Stimulated activated naive B cell treated with anti-CD40 and anti-IgM and Interleukin-4, amounts not matched to agents 10 μg/mL and 1 μg/mL and 100 μg/mL, for 72 hours (primary cell): ENCODE data around the gene NFATC2.
A peak's percentile ranks its signal among the peaks of the same experiment; 100 is the strongest.

Experiments
- ATAC-seq, 2 donors: fragments of 150-1000 bp; cut with Tn5 transposase; replicated peaks; 2 replicates each; pipeline ENCODE4 v1.10.0; 2021; ENCODE audit warnings: moderate library complexity in 1 of 2
- DNase-seq: peaks from one replicate; pipeline ENCODE4 v3.0.0; 2021
- H3K27ac Mint-ChIP-seq: one replicate; pipeline ENCODE4 v1.8.0; 2022; ENCODE audit warnings: mild to moderate bottlenecking, mixed read lengths
- H3K27me3 Mint-ChIP-seq, 2 donors: one replicate each; pipeline ENCODE4 v1.8.0; 2022; ENCODE audit warnings: mixed read lengths in 2 of 2
- H3K36me3 Mint-ChIP-seq, 2 donors: one replicate each; pipeline ENCODE4 v1.8.0; 2022; ENCODE audit warnings: mixed read lengths in 2 of 2, mild to moderate bottlenecking in 1 of 2
- H3K4me1 Mint-ChIP-seq, 2 donors: one replicate each; pipeline ENCODE4 v1.8.0; 2022; ENCODE audit warnings: mixed read lengths in 2 of 2, mild to moderate bottlenecking in 1 of 2
- H3K4me3 Mint-ChIP-seq, 2 donors: one replicate each; pipeline ENCODE4 v1.8.0; 2022; ENCODE audit warnings: mild to moderate bottlenecking in 2 of 2, mixed read lengths in 2 of 2, moderate library complexity in 1 of 2
- H3K9me3 Mint-ChIP-seq, 2 donors: one replicate each; pipeline ENCODE4 v1.8.0; 2022; ENCODE audit warnings: mixed read lengths in 2 of 2, mild to moderate bottlenecking in 1 of 2

Gene NFATC2

GRCh38 chr20:51562332-51563173 lies 20.0 kb upstream of the NFATC2 start:
- H3K4me3 Mint-ChIP-seq: peak overlapping the region; percentile 72 to 76
- H3K9me3 Mint-ChIP-seq: no peaks in the 10 kb centered on the region
- no peak for DNase-seq
- no peak overlapping the region for H3K27ac Mint-ChIP-seq
- peaks cover 18 to 36% of the 10 kb centered on the region in 2 donors for H3K4me1 Mint-ChIP-seq
- H3K36me3 Mint-ChIP-seq: peaks cover 0 to 1% of the 10 kb centered on the region in 2 donors
- peaks cover 57 to 58% of the 10 kb centered on the region in 2 donors for H3K27me3 Mint-ChIP-seq
- ATAC-seq: peak; percentile 48 to 60

DNA sequence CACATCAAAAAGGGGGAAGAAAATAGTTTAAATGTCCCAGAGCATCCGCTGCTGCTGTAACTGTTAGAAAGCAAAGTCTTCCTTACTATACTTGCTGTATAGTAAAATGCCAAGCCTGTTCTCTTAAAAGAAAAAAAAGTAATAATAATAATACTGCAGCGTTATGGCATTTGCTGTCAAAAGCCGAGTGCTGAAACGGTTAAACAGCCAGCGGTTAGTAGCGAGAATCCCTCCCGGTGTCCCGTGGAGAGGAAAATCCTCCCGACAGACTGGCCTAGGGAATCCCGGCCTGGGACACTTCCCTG lies 19.5 kb upstream of the NFATC2 start:
- DNase-seq: no peak
- H3K36me3 Mint-ChIP-seq: peaks cover 0 to 1% of the 10 kb centered on the region in 2 donors
- H3K27me3 Mint-ChIP-seq: peaks cover 57 to 64% of the 10 kb centered on the region in 2 donors
- H3K27ac Mint-ChIP-seq: no peak overlapping the region
- no peaks in the 10 kb centered on the region for H3K9me3 Mint-ChIP-seq
- peak overlapping the region; percentile 75 to 76 for H3K4me3 Mint-ChIP-seq
- ATAC-seq: peak; percentile 8 to 10
- H3K4me1 Mint-ChIP-seq: peaks cover 18 to 36% of the 10 kb centered on the region in 2 donors

DNA sequence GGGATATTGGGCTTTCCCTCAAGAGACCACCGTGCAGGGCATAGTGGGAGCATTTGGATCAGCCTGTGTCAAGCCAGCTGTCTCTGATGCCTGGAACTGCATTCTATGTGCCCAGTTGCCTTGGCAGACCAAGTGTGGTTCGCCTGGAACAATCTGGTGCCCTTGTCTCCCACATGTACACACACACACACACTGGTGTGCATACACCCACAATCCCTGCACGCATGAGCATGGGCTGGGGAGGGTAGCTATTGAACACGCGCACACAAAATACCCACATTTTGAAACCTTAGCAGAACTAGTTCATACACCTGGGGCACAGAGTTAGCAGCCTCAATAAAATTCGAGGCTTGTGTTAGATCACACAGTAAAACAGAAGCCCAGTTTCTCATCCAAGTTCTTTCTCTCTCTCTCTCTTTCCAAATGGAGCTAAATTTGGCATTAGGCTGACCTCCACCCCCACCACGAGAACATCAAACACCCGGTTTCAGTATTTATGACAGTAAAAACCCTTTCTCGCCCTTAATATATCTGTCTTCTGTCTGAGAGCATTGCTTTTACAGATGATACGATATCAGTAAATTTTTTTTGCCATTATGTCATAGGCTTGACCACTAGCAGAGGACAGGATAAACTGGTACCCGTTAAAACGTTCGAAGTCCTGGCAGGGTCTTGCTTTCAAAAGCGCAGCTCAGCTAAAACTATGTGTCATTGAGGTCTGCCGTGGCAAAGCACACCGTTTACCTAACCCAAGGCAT lies 18.2 kb upstream of the NFATC2 start:
- peak overlapping the region; percentile 31 for H3K27ac Mint-ChIP-seq
- DNase-seq: no peak
- peaks cover 16 to 31% of the 10 kb centered on the region in 2 donors for H3K4me1 Mint-ChIP-seq
- peaks cover 52 to 72% of the 10 kb centered on the region in 2 donors for H3K27me3 Mint-ChIP-seq
- no peak for ATAC-seq
- peaks cover 0 to 1% of the 10 kb centered on the region in 2 donors for H3K36me3 Mint-ChIP-seq
- H3K9me3 Mint-ChIP-seq: no peaks in the 10 kb centered on the region
- peak overlapping the region; percentile 45 to 59 for H3K4me3 Mint-ChIP-seq

GRCh38 chr20:51560042-51560441 lies 17.5 kb upstream of the NFATC2 start:
- Mint-ChIP-seq H3K4me1 (peaks cover 16 to 26% of the 10 kb centered on the region in 2 donors), H3K36me3 (peaks cover 0 to 1% of the 10 kb centered on the region in 2 donors), H3K27ac (no peak overlapping the region), H3K4me3 (no peak overlapping the region), H3K27me3 (peaks cover 57 to 76% of the 10 kb centered on the region in 2 donors), H3K9me3 (no peaks in the 10 kb centered on the region)
- DNase-seq: no peak
- ATAC-seq: no peak

- H3K9me3 Mint-ChIP-seq: no peaks in the 10 kb centered on the region
- H3K4me1 Mint-ChIP-seq: peaks cover 2 to 11% of the 10 kb centered on the region in 2 donors
- no peak overlapping the region for H3K27ac Mint-ChIP-seq
- H3K36me3 Mint-ChIP-seq: no peaks in the 10 kb centered on the region
- peak; percentile 59 to 73 for ATAC-seq
- H3K4me3 Mint-ChIP-seq: no peak overlapping the region
- peaks cover 31 to 40% of the 10 kb centered on the region in 2 donors for H3K27me3 Mint-ChIP-seq
- no peak for DNase-seq
Observed at GRCh38 chr20:51554538-51555165, 12.1 kb upstream of the NFATC2 start.

DNA sequence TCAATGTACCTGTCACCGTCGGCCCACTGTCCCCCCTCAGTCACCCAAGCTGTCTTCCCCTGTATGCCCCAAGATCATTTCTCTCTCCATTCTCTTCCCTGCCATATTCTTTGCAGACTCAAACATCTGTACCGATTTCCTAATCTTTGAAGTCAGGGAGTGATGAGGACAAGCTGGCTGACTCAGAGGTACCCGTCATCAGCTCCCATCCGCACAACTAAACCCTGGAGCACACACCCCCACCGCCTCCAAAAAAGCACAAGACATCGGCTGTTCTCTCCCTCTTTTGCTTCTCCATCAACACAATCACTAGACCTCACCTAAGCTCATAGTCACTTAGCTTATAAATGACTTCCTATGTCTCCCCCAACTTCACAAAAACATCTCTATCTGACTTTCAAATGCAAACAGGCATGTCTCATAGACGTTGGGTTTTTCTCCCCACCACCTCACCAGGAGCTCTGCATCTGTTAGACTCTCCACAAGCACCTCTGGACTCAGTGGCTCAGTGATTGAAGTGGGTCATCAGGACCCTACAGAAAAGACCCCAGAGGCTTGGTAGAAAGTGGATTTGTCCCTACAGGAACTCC lies 11.5 kb upstream of the NFATC2 start:
- no peak for DNase-seq
- ATAC-seq: peak; percentile 25 to 41
- H3K4me1 Mint-ChIP-seq: peaks cover 2 to 11% of the 10 kb centered on the region in 2 donors
- no peaks in the 10 kb centered on the region for H3K36me3 Mint-ChIP-seq
- peaks cover 26 to 34% of the 10 kb centered on the region in 2 donors for H3K27me3 Mint-ChIP-seq
- peak overlapping the region; percentile 37 for H3K27ac Mint-ChIP-seq
- H3K4me3 Mint-ChIP-seq: no peak overlapping the region
- H3K9me3 Mint-ChIP-seq: no peaks in the 10 kb centered on the region

DNA sequence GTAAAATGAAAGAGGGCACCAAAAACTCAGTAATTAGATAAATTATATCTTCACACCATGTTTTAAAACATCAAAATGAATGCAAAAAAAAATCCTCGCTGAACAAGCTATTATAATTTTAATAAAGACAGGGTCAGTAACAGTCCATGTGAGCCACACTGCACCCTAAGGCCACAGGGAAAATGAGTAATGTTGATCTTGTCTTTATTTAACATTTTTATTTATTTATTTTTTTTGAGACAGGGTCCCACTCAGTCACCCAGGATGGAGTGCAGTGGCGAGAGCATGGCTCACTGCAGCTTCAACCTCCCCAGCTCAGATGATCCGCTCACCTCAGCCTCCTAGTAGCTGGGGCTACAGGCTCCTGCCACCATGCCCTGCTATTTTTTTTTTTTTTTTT lies 8.7 kb upstream of the NFATC2 start:
- no peaks in the 10 kb centered on the region for H3K9me3 Mint-ChIP-seq
- DNase-seq (no peak), ATAC-seq (no peak)
- no peak overlapping the region for H3K27ac Mint-ChIP-seq
- H3K27me3 Mint-ChIP-seq: peaks cover 26 to 32% of the 10 kb centered on the region in 2 donors
- peaks cover 2 to 11% of the 10 kb centered on the region in 2 donors for H3K4me1 Mint-ChIP-seq
- no peaks in the 10 kb centered on the region for H3K36me3 Mint-ChIP-seq
- H3K4me3 Mint-ChIP-seq: no peak overlapping the region

- Mint-ChIP-seq H3K4me1 (peaks cover 4 to 7% of the 10 kb centered on the region in 2 donors), H3K27ac (no peak overlapping the region), H3K27me3 (peaks cover 20 to 25% of the 10 kb centered on the region in 2 donors), H3K4me3 (no peak overlapping the region), H3K9me3 (peaks cover 0 to 2% of the 10 kb centered on the region in 2 donors), H3K36me3 (no peaks in the 10 kb centered on the region)
- no peak for DNase-seq
- ATAC-seq: no peak
Observed at GRCh38 chr20:51549474-51549873, 7.0 kb upstream of the NFATC2 start.

DNA sequence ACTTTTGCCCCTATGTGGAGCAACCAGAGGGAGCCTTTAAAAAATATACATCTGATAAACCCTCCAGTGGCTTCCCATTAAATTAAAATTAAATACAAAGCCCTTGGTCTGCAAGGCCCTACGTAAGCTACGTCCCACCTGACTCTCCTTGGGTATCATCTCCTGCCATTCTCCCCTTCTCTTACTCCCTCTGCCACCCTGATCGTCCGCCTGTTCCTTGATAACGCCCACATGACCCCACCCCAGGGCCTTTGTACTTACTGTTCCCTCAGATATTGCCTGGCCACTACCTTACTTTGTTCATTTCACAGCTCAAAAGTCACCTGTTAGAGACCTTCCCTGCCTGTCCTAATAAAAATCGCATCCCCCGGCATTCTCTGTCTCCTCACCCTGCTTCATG lies 5.4 kb upstream of the NFATC2 start:
- peaks cover 6 to 8% of the 10 kb centered on the region in 2 donors for H3K4me1 Mint-ChIP-seq
- no peak for ATAC-seq
- H3K4me3 Mint-ChIP-seq: no peak overlapping the region
- H3K36me3 Mint-ChIP-seq: no peaks in the 10 kb centered on the region
- no peak overlapping the region for H3K27ac Mint-ChIP-seq
- DNase-seq: no peak
- peaks cover 0 to 2% of the 10 kb centered on the region in 2 donors for H3K9me3 Mint-ChIP-seq
- peaks cover 8 to 16% of the 10 kb centered on the region in 2 donors for H3K27me3 Mint-ChIP-seq

DNA sequence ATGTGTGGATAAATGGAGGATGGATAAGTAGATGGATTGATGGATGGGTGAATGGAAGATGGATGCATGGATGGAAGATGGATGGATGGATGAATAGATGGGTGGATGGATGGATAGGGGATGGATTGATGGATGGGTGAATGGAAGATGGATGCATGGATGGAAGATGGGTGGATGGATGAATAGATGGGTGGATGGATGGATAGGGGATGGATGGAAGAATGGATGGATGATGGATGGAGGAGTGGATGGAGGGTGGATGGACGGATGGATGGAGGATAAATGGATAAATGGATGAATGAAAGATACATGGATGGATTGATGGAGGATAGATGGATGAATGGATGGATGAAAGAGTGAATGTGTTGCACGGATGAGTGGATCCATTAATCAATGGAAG lies 3.0 kb upstream of the NFATC2 start:
- H3K9me3 Mint-ChIP-seq: peaks cover 0 to 2% of the 10 kb centered on the region in 2 donors
- H3K36me3 Mint-ChIP-seq: no peaks in the 10 kb centered on the region
- peaks cover 17 to 23% of the 10 kb centered on the region in 2 donors for H3K4me1 Mint-ChIP-seq
- DNase-seq: no peak
- no peak overlapping the region for H3K4me3 Mint-ChIP-seq
- H3K27me3 Mint-ChIP-seq: peaks cover 6 to 14% of the 10 kb centered on the region in 2 donors
- H3K27ac Mint-ChIP-seq: no peak overlapping the region
- ATAC-seq: no peak

DNA sequence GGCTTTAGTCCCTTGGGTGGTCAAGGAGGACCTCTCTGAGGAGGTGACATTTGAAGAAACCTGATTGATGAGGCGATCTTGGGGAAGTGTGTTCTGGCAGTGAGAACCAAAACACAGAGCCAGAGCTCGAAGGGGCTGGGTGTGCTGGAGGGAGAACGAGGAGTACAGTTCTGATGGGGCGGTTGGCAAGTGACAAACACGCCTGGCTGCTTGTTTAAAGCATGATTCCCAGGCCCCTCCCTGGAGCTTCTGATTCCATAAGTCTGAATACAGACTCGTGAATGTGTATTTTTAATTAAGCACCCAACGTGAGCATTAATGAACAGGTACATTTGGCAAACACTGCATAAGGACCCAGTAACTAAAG lies 886 bp upstream of the NFATC2 start:
- peaks cover 5 to 15% of the 10 kb centered on the region in 2 donors for H3K36me3 Mint-ChIP-seq
- H3K4me3 Mint-ChIP-seq: peak overlapping the region; percentile 81 to 92
- DNase-seq (no peak), ATAC-seq (no peak)
- H3K27ac Mint-ChIP-seq: peak overlapping the region; percentile 84
- peaks cover 6 to 14% of the 10 kb centered on the region in 2 donors for H3K27me3 Mint-ChIP-seq
- peaks cover 30 to 43% of the 10 kb centered on the region in 2 donors for H3K4me1 Mint-ChIP-seq
- H3K9me3 Mint-ChIP-seq: peaks cover 0 to 2% of the 10 kb centered on the region in 2 donors

- Mint-ChIP-seq H3K9me3 (peaks cover 0 to 2% of the 10 kb centered on the region in 2 donors), H3K27ac (peak overlapping the region; percentile 98), H3K36me3 (peaks cover 13 to 28% of the 10 kb centered on the region in 2 donors), H3K4me3 (peak overlapping the region; percentile 92 to 99), H3K27me3 (peaks cover 6 to 10% of the 10 kb centered on the region in 2 donors), H3K4me1 (peaks cover 36 to 56% of the 10 kb centered on the region in 2 donors)
- DNase-seq (peak; percentile 72), ATAC-seq (peak; percentile 68)
Observed at GRCh38 chr20:51542033-51542570, 417 bp downstream of the NFATC2 start.

DNA sequence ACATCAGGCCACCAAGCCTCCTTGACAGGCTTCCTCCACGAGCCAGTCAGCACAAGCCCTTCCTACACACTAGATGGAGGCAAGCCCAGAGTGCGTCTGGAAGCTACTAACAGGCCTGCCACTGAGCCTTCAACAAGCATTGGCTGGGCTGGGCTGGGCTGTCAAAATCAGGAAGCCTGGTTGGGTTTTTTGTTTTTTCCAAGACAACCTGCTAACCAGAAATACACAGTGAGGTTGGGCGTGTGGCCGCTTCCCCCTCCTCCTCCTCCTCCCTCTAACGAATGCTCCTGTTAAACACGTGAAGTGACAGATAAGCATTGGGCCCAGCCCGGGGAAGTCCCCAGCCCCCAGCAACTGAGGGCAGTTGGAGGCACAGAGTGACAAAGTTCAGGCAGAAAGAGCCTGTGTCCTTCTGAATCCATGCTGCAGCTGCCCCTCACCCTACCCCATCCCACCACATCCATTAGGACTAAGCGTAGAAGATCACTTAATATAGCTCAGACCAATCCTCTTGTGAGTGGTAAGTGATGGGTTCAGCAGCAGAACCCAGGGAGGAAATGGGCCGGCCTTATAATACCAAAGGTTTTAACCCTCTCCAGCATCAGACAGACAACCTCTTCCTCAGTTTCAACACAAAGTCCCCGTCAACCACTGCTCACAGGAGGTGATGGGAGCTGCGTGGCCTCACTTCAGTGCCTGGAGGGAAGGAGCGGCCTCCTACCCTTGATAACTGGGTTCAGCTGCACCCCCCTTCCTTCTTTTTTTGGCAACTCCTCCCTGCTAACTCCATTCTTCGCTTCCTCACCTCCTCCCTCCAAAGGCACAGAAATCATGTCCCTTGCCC lies 1.1 kb downstream of the NFATC2 start:
- DNase-seq (peak; percentile 76), ATAC-seq (peak; percentile 75 to 76)
- peaks cover 18 to 35% of the 10 kb centered on the region in 2 donors for H3K36me3 Mint-ChIP-seq
- H3K4me3 Mint-ChIP-seq: peak overlapping the region; percentile 92 to 99
- H3K9me3 Mint-ChIP-seq: peaks cover 0 to 2% of the 10 kb centered on the region in 2 donors
- H3K27ac Mint-ChIP-seq: peak overlapping the region; percentile 98
- H3K4me1 Mint-ChIP-seq: peaks cover 43 to 63% of the 10 kb centered on the region in 2 donors
- peaks cover under 1 to 6% of the 10 kb centered on the region in 2 donors for H3K27me3 Mint-ChIP-seq
